ENCODE data around the gene LY86. TPM values are rescaled to one million over a fixed set of nuclear protein-coding genes. Genes with fewer than 3 reads are reported as not detected.

LY86 gene
- total and polyA plus RNA-seq, 12 donors, result 0.23 to 7.6 (median 0.91) TPM

DNA sequence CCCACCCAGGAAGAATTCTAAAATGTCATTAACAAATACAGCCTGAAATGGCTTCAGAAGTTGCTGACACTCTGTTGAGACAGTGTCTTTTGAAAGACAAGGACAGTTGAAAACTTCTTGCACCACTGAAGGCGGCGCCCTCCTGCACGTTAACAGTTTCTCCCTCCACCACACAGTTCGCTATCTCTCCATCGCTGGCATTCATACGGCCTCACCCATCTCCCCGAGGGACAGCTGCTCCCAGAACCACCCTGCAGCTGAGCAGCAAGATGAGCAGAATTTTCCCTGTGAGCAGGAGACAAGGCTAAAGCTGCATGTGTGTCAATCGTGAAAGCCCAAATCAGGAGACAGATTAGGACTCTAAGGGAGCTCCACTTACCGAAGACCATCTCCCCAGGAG, 113.3 kb downstream of the LY86 start:
- no peaks in the 10 kb centered on the region for H3K9me3 ChIP-seq
- H3K27me3 ChIP-seq, result no peaks in the 10 kb centered on the region
- peaks cover 0 to 40% (median 25%) of the 10 kb centered on the region in 9 donors for H3K4me1 ChIP-seq
- intact Hi-C loops (cut with DNase I), result no loop called here
- no peaks in the 10 kb centered on the region for H3K36me3 ChIP-seq
- ATAC-seq (no peak), DNase-seq (no peak)
- H3K27ac ChIP-seq, result no peak overlapping the region
- WGBS, 2 donors, result 73 to 77% methylated on average over 9 of the region's 9 CpGs
- TF ChIP-seq, protein P1, sequence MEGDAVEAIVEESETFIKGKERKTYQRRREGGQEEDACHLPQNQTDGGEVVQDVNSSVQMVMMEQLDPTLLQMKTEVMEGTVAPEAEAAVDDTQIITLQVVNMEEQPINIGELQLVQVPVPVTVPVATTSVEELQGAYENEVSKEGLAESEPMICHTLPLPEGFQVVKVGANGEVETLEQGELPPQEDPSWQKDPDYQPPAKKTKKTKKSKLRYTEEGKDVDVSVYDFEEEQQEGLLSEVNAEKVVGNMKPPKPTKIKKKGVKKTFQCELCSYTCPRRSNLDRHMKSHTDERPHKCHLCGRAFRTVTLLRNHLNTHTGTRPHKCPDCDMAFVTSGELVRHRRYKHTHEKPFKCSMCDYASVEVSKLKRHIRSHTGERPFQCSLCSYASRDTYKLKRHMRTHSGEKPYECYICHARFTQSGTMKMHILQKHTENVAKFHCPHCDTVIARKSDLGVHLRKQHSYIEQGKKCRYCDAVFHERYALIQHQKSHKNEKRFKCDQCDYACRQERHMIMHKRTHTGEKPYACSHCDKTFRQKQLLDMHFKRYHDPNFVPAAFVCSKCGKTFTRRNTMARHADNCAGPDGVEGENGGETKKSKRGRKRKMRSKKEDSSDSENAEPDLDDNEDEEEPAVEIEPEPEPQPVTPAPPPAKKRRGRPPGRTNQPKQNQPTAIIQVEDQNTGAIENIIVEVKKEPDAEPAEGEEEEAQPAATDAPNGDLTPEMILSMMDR (IDR thresholded peaks at IDR 0.05), result no peak
- H3K4me3 ChIP-seq, result no peak overlapping the region

DNA sequence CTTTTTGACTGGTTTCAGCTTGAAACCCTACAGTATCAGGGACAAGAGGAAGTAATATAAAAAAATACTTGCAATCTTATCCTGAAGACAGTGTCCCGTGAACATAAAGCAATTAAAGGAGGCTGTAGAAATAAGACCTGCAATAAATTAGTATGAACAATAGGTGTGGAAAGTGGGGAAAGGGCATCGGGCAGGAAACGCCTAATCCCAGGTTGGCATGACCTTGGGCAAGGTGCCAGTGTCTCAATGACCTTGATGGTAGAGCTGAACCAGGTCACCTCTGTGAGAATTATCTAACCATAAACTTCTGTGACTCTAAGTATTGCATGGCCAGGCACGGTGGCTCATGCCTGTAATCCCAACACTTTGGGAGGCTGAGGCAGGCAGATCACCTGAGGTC, 115.2 kb downstream of the LY86 start:
- no peak overlapping the region for H3K27ac ChIP-seq

More for the DNA sequence above, 115.2 kb downstream of the LY86 start:
- ATAC-seq, result no peak
- intact Hi-C loops (cut with DNase I), result no loop called here
- no peaks in the 10 kb centered on the region for H3K9me3 ChIP-seq
- TF ChIP-seq, protein P1 (IDR thresholded peaks at IDR 0.05), result no peak
- 62 to 65% methylated on average over 4 of the region's 4 CpGs for WGBS, 2 donors
- H3K4me3 ChIP-seq, result no peak overlapping the region
- DNase-seq, result no peak
- no peaks in the 10 kb centered on the region for H3K27me3 ChIP-seq
- peaks cover 0 to 34% (median 19%) of the 10 kb centered on the region in 9 donors for H3K4me1 ChIP-seq
- no peaks in the 10 kb centered on the region for H3K36me3 ChIP-seq
